ENCODE results near the gene APOA4. TPM values are rescaled to one million over a fixed set of nuclear protein-coding genes. Genes with fewer than 3 reads are reported as not detected.

The APOA4 gene
- total RNA-seq, 1 donor from 2014 or later = not detected

GRCh38 chr11:116791002-116791812 lies 31.9 kb downstream of the APOA4 start:
- H3K9me3 ChIP-seq = no peaks in the 10 kb centered on the region
- H3K27me3 ChIP-seq = no peaks in the 10 kb centered on the region
- peak; percentile 84 for ATAC-seq
- peaks cover 21% of the 10 kb centered on the region for H3K4me1 ChIP-seq
- TF ChIP-seq, protein P1, sequence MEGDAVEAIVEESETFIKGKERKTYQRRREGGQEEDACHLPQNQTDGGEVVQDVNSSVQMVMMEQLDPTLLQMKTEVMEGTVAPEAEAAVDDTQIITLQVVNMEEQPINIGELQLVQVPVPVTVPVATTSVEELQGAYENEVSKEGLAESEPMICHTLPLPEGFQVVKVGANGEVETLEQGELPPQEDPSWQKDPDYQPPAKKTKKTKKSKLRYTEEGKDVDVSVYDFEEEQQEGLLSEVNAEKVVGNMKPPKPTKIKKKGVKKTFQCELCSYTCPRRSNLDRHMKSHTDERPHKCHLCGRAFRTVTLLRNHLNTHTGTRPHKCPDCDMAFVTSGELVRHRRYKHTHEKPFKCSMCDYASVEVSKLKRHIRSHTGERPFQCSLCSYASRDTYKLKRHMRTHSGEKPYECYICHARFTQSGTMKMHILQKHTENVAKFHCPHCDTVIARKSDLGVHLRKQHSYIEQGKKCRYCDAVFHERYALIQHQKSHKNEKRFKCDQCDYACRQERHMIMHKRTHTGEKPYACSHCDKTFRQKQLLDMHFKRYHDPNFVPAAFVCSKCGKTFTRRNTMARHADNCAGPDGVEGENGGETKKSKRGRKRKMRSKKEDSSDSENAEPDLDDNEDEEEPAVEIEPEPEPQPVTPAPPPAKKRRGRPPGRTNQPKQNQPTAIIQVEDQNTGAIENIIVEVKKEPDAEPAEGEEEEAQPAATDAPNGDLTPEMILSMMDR (IDR thresholded peaks at IDR 0.05) = peak; percentile 89
- H3K36me3 ChIP-seq = peaks cover 2% of the 10 kb centered on the region
- intact Hi-C loops (cut with DNase I) = no loop called here
- no peak overlapping the region for H3K27ac ChIP-seq
- H3K4me3 ChIP-seq = no peak overlapping the region
- peak; percentile 90 for DNase-seq

DNA sequence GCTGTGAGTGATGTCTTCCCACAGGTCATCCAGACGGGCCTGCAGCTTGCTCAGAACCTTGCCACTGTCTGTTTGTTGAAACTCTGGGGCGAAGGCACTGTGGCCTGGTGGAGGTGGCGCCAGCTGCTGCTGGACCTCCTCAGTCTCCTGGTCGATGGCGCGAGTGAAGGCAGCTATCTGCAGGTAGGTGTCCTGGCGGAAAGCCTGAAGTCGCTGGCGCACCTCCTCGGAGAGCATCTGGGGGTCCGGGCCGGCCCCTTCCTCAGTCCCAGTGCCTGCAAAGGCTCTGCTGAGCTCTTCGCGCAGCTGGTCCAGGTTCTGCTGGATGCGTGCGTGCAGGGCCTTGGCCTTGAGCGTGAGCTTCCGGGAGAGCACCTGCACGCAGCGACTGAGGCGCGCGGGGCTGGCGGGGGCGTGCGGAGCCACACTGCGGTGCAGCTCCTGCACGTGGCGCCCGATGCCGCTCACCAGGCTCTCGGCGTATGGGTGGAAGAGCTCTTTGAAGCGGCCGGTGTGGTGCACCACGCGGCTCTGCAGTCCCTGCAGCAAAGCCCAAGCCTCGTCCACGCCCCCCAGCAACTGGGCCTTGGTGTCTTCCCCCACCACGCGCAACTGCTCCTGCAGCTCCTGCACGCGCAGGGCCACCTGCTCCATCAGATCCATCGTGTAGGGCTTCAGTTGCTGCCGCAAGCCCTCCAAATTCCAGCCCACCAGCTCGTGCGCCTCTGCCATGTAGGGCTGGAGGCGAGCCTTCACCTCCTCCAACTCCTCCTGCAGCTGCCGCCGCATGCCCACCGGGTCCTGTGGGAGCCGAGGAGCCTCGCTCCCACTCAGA lies 32.7 kb downstream of the APOA4 start:
- no peak overlapping the region for H3K4me3 ChIP-seq
- intact Hi-C loops (cut with DNase I) = no loop called here
- H3K36me3 ChIP-seq = peaks cover 10% of the 10 kb centered on the region
- H3K4me1 ChIP-seq = peaks cover 21% of the 10 kb centered on the region
- TF ChIP-seq, protein P1 (IDR thresholded peaks at IDR 0.05) = no peak
- no peaks in the 10 kb centered on the region for H3K27me3 ChIP-seq
- ATAC-seq (no peak), DNase-seq (peak; percentile 68)
- no peaks in the 10 kb centered on the region for H3K9me3 ChIP-seq
- H3K27ac ChIP-seq = no peak overlapping the region

- ATAC-seq (no peak), DNase-seq (no peak)
- no peaks in the 10 kb centered on the region for H3K9me3 ChIP-seq
- TF ChIP-seq, protein P1 (IDR thresholded peaks at IDR 0.05) = no peak
- H3K36me3 ChIP-seq = peaks cover 24% of the 10 kb centered on the region
- H3K4me1 ChIP-seq = peaks cover 21% of the 10 kb centered on the region
- no peaks in the 10 kb centered on the region for H3K27me3 ChIP-seq
- no peak overlapping the region for H3K27ac ChIP-seq
- intact Hi-C loops (cut with DNase I) = loop anchor here (10.0 kb wide), 1 partner anchor 316 kb away; no protein-coding TSS in a partner anchor
- H3K4me3 ChIP-seq = no peak overlapping the region
These were observed 34.1 kb downstream of the APOA4 start for GRCh38 chr11:116788975-116789374.

DNA sequence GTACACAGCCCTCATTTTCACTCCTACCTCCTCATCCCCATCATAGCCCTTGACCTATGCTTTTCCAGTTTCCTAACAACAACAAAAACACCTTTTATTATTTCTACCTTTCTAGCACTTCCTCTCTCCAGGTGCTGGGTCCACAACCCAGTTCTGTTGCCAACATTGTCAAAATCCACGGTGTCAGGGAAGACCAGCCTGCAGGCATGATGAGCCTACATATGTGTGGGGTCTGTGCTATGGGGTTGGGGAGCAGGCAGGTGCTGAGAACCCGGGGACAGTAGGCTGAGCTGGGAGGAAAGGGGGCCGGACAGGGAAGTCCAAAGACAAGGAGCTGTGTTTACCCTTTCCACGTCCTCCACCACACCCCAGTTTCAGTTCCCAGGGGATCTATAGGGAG lies 34.6 kb downstream of the APOA4 start:
- TF ChIP-seq, protein P1 (IDR thresholded peaks at IDR 0.05) = no peak
- Histone ChIP-seq H3K27ac (peak overlapping the region; percentile 93), H3K36me3 (peaks cover 29% of the 10 kb centered on the region), H3K27me3 (no peaks in the 10 kb centered on the region), H3K4me1 (peaks cover 21% of the 10 kb centered on the region), H3K4me3 (peak overlapping the region; percentile 89), H3K9me3 (no peaks in the 10 kb centered on the region)
- ATAC-seq (no peak), DNase-seq (no peak)
- intact Hi-C loops (cut with DNase I) = loop anchor here (10.0 kb wide), 1 partner anchor 316 kb away; no protein-coding TSS in a partner anchor

- Histone ChIP-seq H3K27ac (peak within 1 kb of the TSS; percentile 93), H3K27me3 (no peaks in the 10 kb centered on the region), H3K4me1 (peaks cover 21% of the 10 kb centered on the region), H3K36me3 (peaks cover 35% of the 10 kb centered on the region), H3K4me3 (peak within 1 kb of the TSS; percentile 89), H3K9me3 (no peaks in the 10 kb centered on the region)
- DNase-seq (peak; percentile 95), ATAC-seq (peak; percentile 90)
- intact Hi-C loops (cut with DNase I) = loop anchor here (10.0 kb wide), 1 partner anchor 317 kb away; no protein-coding TSS in a partner anchor
- TF ChIP-seq, protein P1 (IDR thresholded peaks at IDR 0.05) = no peak
These were observed 35.2 kb downstream of the APOA4 start, which contains the start of gene ZPR1 for GRCh38 chr11:116787786-116788486. TSS of gene ZPR1 (minus strand) at chr11:116788023. CDS start at chr11:116787990, 33 bp downstream.

All from upper lobe of right lung (tissue), 1 donor.